Adrenal gland (tissue), 12 donors: ENCODE results near the gene RNLS. TPM values are rescaled to one million over a fixed set of nuclear protein-coding genes. Genes with fewer than 3 reads are reported as not detected.

Source experiments
- DNase-seq, 7 donors: peaks; one replicate each; pipeline ENCODE4 v3.0.0-alpha.2; 2019 to 2020
- H3K27ac ChIP-seq, 5 donors: fragments of 200-600 bp; sonication (generic) in 4 of 5; 1 replicate in 3 of 5; 2 replicates in 2 of 5; pipeline versions ENCODE4 v1.5.1 to v1.8.0; 2016 to 2020; ENCODE audit warnings: mild to moderate bottlenecking in 1 of 5
- H3K27me3 ChIP-seq: fragments of 200-600 bp; 2 replicates; pipeline ENCODE4 v1.8.0; 2021
- H3K36me3 ChIP-seq, 2 donors: fragments of 200-600 bp; replicated peaks in 1 of 2; 1 replicate in 1 of 2; 2 replicates in 1 of 2; pipeline versions ENCODE4 v1.5.1 to v1.8.0; 2018 to 2022
- H3K4me1 ChIP-seq, 2 donors: fragments of 200-600 bp; replicated peaks in 1 of 2; 1 replicate in 1 of 2; 2 replicates in 1 of 2; pipeline versions ENCODE4 v1.5.1 to v1.8.0; 2018 to 2021
- H3K4me3 ChIP-seq, 4 donors: fragments of 200-600 bp; sonication (generic) in 3 of 4; one replicate each; pipeline ENCODE4 v1.5.1; 2016 to 2018
- H3K9me3 ChIP-seq, 3 donors: fragments of 200-600 bp; sonication (generic) in 1 of 3; replicated peaks in 1 of 3; 1 replicate in 2 of 3; 2 replicates in 1 of 3; pipeline versions ENCODE4 v1.5.1 to v1.8.0; 2016 to 2021
- POLR2A ChIP-seq, 2 donors: fragments of 450-650 bp; IDR thresholded peaks; one replicate each; pipeline ENCODE4 v1.6.1; 2017; ENCODE audit warnings: antibody characterized with exemption in 2 of 2, mild to moderate bottlenecking in 2 of 2, moderate library complexity in 1 of 2
- WGBS, 4 donors: extraction: QIAGEN DNeasy Blood & Tissue Kit in 2 of 4; methylation state at CpG; one replicate each; pipeline versions ENCODE4 v1.1.5 to v1.1.7; 2013 to 2017; 5-methylcytosine and 5-hydroxymethylcytosine counted together
- intact Hi-C, 2 donors: fragments of 100-400 bp; cut with DNase I; formaldehyde crosslinking; loops; one replicate each; pipeline versions ENCODE4 v1.14.1 to v1.15.0; 2022 to 2023
- polyA plus RNA-seq, 3 donors: library from polyadenylated mRNA; stranded (reverse); fragments of 200-250 nt in 2 of 3; fragments of 350-450 nt in 1 of 3; fragmentation: Illumina TruSeq in 1 of 3; extraction: RNeasy Lipid Tissue Mini Kit (QIAGEN cat#74804) in 1 of 3; gene quantifications; one replicate each; pipeline ENCODE4 v1.2.3, GENCODE V29; 2013 to 2014
- total RNA-seq, 9 donors: library from RNA; depleted of rRNA in 4 of 9; stranded (reverse); fragments of >200 nt in 4 of 9; fragments of 120-200 nt in 1 of 9; fragmentation: NEBNext Ultra II Directional in 1 of 9; extraction: Animal tissue kit (Norgen Biotek cat#: 25700) in 1 of 9; gene quantifications; one replicate each; pipeline versions ENCODE4 v1.1.0 to v1.2.4, GENCODE V29; 2013 to 2023
- TF ChIP-seq, protein P1 (sequence below), 6 experiments: fragments of 450-650 bp in 4 of 6; fragments of 200-600 bp in 2 of 6; sonication (generic) in 1 of 6; IDR thresholded peaks; 1 replicate in 5 of 6; 2 replicates in 1 of 6; pipeline versions ENCODE4 v1.5.1 to v1.8.0; 2016 to 2021; ENCODE audit warnings: antibody characterized with exemption in 6 of 6, mild to moderate bottlenecking in 2 of 6, moderate library complexity in 1 of 6
- donor health status: healthy with polysubstance abuse.
- donor health status: Bipolar disorder and iron deficiency.
- donor health status: DM: yes; HTN: yes; CAD: no.
- donor health status: DM: no; HTN: no; CAD: no.
- donor health status: DM: no; HTN: no; CAD: no.
- donor health status: DM: yes; HTN: yes; CAD: no.

RNLS gene
- total and polyA plus RNA-seq, 12 donors, result 7.2 to 51.3 (median 27.9) TPM

DNA sequence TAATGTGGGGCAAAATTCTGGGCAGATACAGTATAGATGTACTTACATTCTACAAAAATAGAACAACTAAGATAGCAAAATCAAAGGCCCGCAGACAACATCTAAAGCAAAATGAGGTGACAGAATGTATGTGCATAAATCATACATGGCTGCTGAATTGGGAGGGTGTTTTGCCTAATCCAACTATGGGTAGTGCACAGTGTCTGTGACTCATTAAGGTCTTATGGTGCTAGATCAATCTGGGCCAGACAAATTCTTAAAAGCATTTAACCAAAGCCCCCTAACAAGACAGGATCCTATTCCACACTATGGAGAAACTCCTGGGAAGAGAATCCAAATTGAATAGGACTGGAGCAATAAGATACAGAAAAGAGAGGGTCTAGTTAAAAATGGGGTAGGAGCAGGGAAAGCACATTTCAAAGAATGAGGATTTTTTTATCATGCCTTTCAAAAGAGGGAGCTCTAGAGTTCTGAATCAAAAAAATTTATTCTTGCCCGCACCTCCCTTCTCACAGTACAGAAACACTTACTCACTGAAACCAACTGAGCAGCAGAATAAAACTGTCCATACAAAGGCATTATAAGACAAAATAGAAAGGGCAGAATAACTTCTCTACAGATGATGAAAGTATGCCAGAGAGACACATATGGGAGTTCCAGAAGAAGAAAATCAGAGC, 181.3 kb downstream of the RNLS start:
- no peak for DNase-seq
- WGBS, 4 donors, result 61 to 78% (median 71%) methylated on average over 2 of the region's 2 CpGs
- no peak overlapping the region for H3K4me3 ChIP-seq
- H3K27ac ChIP-seq, result no peak overlapping the region
- H3K9me3 ChIP-seq, result peaks cover 0 to 9% (median 0%) of the 10 kb centered on the region in 3 donors
- TF ChIP-seq, protein P1, sequence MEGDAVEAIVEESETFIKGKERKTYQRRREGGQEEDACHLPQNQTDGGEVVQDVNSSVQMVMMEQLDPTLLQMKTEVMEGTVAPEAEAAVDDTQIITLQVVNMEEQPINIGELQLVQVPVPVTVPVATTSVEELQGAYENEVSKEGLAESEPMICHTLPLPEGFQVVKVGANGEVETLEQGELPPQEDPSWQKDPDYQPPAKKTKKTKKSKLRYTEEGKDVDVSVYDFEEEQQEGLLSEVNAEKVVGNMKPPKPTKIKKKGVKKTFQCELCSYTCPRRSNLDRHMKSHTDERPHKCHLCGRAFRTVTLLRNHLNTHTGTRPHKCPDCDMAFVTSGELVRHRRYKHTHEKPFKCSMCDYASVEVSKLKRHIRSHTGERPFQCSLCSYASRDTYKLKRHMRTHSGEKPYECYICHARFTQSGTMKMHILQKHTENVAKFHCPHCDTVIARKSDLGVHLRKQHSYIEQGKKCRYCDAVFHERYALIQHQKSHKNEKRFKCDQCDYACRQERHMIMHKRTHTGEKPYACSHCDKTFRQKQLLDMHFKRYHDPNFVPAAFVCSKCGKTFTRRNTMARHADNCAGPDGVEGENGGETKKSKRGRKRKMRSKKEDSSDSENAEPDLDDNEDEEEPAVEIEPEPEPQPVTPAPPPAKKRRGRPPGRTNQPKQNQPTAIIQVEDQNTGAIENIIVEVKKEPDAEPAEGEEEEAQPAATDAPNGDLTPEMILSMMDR (IDR thresholded peaks at IDR 0.05), result peak in 3 of 6 experiments; percentile 12 to 37 (median 25)
- TF ChIP-seq POLR2A (IDR thresholded peaks at IDR 0.05), result no peak
- no peaks in the 10 kb centered on the region for H3K36me3 ChIP-seq
- H3K4me1 ChIP-seq, result no peaks in the 10 kb centered on the region
- no peaks in the 10 kb centered on the region for H3K27me3 ChIP-seq
- intact Hi-C loops, result loop anchor here in 1 of 2 donors (5.0 to 10.0 kb wide), 2 partner anchors 155 to 557 kb away; no protein-coding TSS in a partner anchor

DNA sequence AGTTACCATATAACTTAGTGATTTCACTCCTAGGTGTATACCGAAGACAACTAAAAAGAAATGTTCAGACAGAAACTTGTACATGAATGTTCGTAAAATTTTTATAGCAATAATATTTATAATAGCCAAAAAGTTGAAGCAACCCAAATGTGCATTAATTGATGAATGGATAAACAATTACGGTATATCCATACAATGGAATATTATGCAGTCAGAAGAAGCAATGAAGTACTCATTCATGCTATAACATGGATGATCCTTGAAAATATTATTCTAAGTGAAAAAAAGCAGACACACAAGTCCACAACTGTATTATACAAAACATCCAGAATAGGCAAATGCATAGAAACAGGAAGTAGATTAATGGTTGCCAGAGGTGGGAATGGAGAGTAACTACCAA, 183.9 kb downstream of the RNLS start:
- Histone ChIP-seq H3K27me3 (no peaks in the 10 kb centered on the region), H3K27ac (no peak overlapping the region), H3K36me3 (no peaks in the 10 kb centered on the region), H3K9me3 (peaks cover 0 to 18% (median 0%) of the 10 kb centered on the region in 3 donors), H3K4me3 (no peak overlapping the region), H3K4me1 (no peaks in the 10 kb centered on the region)
- TF ChIP-seq POLR2A (IDR thresholded peaks at IDR 0.05), result no peak
- TF ChIP-seq, protein P1 (IDR thresholded peaks at IDR 0.05), result no peak
- 94 to 95% (median 95%) methylated on average over 3 of the region's 3 CpGs for WGBS, 4 donors
- DNase-seq, result no peak
- intact Hi-C loops, result no loop called here

DNA sequence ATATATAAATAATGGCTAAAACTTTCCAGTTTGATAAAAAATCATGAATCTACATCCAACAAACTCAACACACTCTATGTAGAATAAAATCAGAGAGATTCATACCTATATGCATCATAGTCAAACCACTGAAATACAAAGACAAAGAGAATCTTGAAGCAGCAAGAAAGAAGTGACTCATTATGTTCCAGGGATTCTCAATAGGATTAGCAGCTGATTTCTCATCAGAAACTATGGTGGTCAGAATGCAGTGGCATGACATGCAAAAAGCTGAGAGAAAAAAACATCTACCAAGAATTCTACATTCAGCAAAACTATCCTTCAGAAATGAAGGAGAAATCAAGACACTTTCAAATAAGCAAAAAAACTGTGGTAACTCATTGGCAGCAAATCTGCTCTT, 187.4 kb downstream of the RNLS start:
- Histone ChIP-seq H3K9me3 (peaks cover 0 to 18% (median 0%) of the 10 kb centered on the region in 3 donors), H3K4me3 (no peak overlapping the region), H3K36me3 (no peaks in the 10 kb centered on the region), H3K27me3 (no peaks in the 10 kb centered on the region), H3K27ac (no peak overlapping the region), H3K4me1 (no peaks in the 10 kb centered on the region)
- intact Hi-C loops, result no loop called here
- TF ChIP-seq POLR2A (IDR thresholded peaks at IDR 0.05), result no peak
- TF ChIP-seq, protein P1 (IDR thresholded peaks at IDR 0.05), result no peak
- DNase-seq, result no peak

DNA sequence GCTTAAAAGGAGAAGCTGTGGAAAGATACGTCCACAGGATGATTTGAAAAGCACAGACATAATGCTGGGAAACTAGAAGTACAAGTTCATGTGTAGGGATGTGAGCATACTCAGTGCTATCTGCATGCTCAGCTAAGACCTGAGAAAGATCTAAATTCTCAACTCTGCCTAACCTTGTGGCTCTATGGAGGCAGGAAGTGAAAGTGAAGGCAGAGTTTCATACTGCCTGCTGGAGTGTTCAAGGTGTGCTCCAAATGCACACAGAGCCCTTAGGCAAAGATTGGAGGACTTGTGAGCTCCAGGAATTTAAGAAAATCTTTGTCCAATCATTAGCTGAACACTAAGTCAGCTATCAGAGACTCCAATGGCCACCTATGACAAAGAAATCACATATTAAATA, 190.9 kb downstream of the RNLS start:
- Histone ChIP-seq H3K36me3 (no peaks in the 10 kb centered on the region), H3K27ac (no peak overlapping the region), H3K9me3 (peaks cover 0 to 13% (median 0%) of the 10 kb centered on the region in 3 donors), H3K4me3 (no peak overlapping the region), H3K27me3 (no peaks in the 10 kb centered on the region), H3K4me1 (peaks cover 5 to 30% of the 10 kb centered on the region in 2 donors)
- no peak for DNase-seq
- no peak for TF ChIP-seq POLR2A (IDR thresholded peaks at IDR 0.05)
- TF ChIP-seq, protein P1 (IDR thresholded peaks at IDR 0.05), result no peak
- 77 to 88% (median 82%) methylated on average over 1 of the region's 1 CpG for WGBS, 4 donors
- intact Hi-C loops, result no loop called here
